Transverse colon (tissue), 4 donors: ENCODE results near the gene ANXA1. TPM values are rescaled to one million over a fixed set of nuclear protein-coding genes. Genes with fewer than 3 reads are reported as not detected.

Experiments
- DNase-seq: peaks from one replicate; pipeline ENCODE4 v3.0.0-alpha.2; 2019
- H3K27ac ChIP-seq, 4 donors: fragments of 200-600 bp; sonication (generic); 2 replicates each; pipeline ENCODE4 v1.5.1; 2016 to 2018; ENCODE audit warnings: inconsistent platforms in 4 of 4
- H3K27me3 ChIP-seq: fragments of 200-600 bp; sonication (generic); 2 replicates; pipeline ENCODE4 v1.5.1; 2017; ENCODE audit warnings: inconsistent platforms
- H3K36me3 ChIP-seq, 4 donors: fragments of 200-600 bp; sonication (generic); 2 replicates each; pipeline ENCODE4 v1.5.1; 2017 to 2019; ENCODE audit warnings: inconsistent platforms in 4 of 4
- H3K4me1 ChIP-seq, 4 donors: fragments of 200-600 bp; sonication (generic); 2 replicates each; pipeline ENCODE4 v1.5.1; 2017 to 2020; ENCODE audit warnings: inconsistent platforms in 4 of 4
- H3K4me3 ChIP-seq, 4 donors: fragments of 200-600 bp; sonication (generic); 1 replicate in 1 of 4; 2 replicates in 3 of 4; pipeline versions ENCODE4 v1.5.1 to v1.6.1; 2017 to 2019; ENCODE audit warnings: inconsistent platforms in 4 of 4
- H3K9me3 ChIP-seq, 2 donors: fragments of 200-600 bp; sonication (generic); 2 replicates each; pipeline ENCODE4 v1.5.1; 2017 to 2019; ENCODE audit warnings: inconsistent platforms in 2 of 2
- CTCF ChIP-seq, 5 experiments: fragments of 200-600 bp in 3 of 5; fragments of 450-650 bp in 2 of 5; sonication (generic) in 3 of 5; IDR thresholded peaks; 1 replicate in 2 of 5; 2 replicates in 3 of 5; pipeline ENCODE4 v1.5.1; 2016 to 2017; ENCODE audit warnings: antibody characterized with exemption in 5 of 5, inconsistent platforms in 3 of 5, mild to moderate bottlenecking in 2 of 5, moderate library complexity in 1 of 5
- EP300 ChIP-seq: sonication (generic); formaldehyde crosslinking; IDR thresholded peaks from one replicate; pipeline ENCODE4 v1.6.1; 2017; ENCODE audit warnings: antibody characterized with exemption, low read depth
- POLR2A ChIP-seq: fragments of 450-650 bp; IDR thresholded peaks from one replicate; pipeline ENCODE4 v1.6.1; 2016; ENCODE audit warnings: antibody characterized with exemption, mild to moderate bottlenecking, moderate library complexity
- POLR2AphosphoS5 ChIP-seq, 3 donors: sonication (generic); formaldehyde crosslinking; IDR thresholded peaks; one replicate each; pipeline ENCODE4 v1.6.1; 2016; ENCODE audit warnings: antibody characterized with exemption in 3 of 3
- WGBS, 2 donors: methylation state at CpG; one replicate each; pipeline ENCODE4 v1.1.5; 2018; ENCODE audit warnings: low coverage in 1 of 2; 5-methylcytosine and 5-hydroxymethylcytosine counted together
- in situ Hi-C, 4 donors: fragments of 200-750 bp; cut with MboI; loops; one replicate each; pipeline versions ENCODE4 v1.15.0 to v1.15.1; 2017; ENCODE audit warnings: low sequenced_read_pairs in 3 of 4, low pct_ligation_motif_present in 1 of 4, low pct_unique_long_range_greater_than_20kb in 1 of 4
- intact Hi-C: fragments of 100-400 bp; cut with DNase I; formaldehyde crosslinking; loops from one replicate; pipeline ENCODE4 v1.15.1; 2023; ENCODE audit warnings: low total_unique reads
- total RNA-seq, 4 donors: library from RNA; depleted of rRNA; stranded (reverse); fragments of >200 nt; gene quantifications; one replicate each; pipeline ENCODE4 v1.1.0, GENCODE V29; 2016

ANXA1 gene
- total RNA-seq, 4 donors from 2014 or later = 33.3 to 160 (median 66.9) TPM

DNA sequence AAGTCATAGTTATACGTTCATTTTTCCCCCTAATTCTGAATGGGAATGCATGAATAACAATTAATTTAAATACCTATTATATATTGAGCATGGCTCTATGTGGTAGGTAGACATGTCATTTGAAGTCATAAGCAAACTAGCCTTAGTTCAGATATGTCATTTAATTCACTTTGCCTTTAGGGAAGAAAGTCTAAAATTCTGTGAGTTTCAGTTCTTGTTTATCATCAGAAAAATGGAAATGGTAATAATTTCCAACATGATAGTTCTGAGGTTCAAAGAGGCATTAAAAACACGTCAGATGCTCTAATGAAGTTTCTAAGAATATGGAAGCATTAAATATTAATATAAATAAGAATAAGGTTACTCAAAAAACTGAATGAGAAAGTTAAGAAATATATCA, 13.1 kb upstream of the ANXA1 start:
- in situ Hi-C loops = no loop called here
- H3K4me1 ChIP-seq = peaks cover 0 to 6% (median 0%) of the 10 kb centered on the region in 4 donors
- H3K9me3 ChIP-seq = no peaks in the 10 kb centered on the region
- no peak overlapping the region for H3K4me3 ChIP-seq
- H3K27me3 ChIP-seq = no peaks in the 10 kb centered on the region
- WGBS, 2 donors = 75 to 79% methylated on average over 2 of the region's 2 CpGs
- no peak for DNase-seq
- no peak overlapping the region for H3K27ac ChIP-seq
- TF ChIP-seq EP300 (no peak), CTCF (IDR thresholded peaks at IDR 0.05) (no peak), POLR2A (no peak), POLR2AphosphoS5 (IDR thresholded peaks at IDR 0.05) (no peak)
- intact Hi-C loops = no loop called here
- H3K36me3 ChIP-seq = no peaks in the 10 kb centered on the region

GRCh38 chr9:73141282-73141681, 10.4 kb upstream of the ANXA1 start:
- H3K9me3 ChIP-seq = no peaks in the 10 kb centered on the region
- H3K27me3 ChIP-seq = no peaks in the 10 kb centered on the region
- no peaks in the 10 kb centered on the region for H3K36me3 ChIP-seq
- intact Hi-C loops (no loop called here), in situ Hi-C loops (no loop called here)
- WGBS, 2 donors = 87 to 100% methylated on average over 1 of the region's 1 CpG
- H3K27ac ChIP-seq = no peak overlapping the region
- no peak for DNase-seq
- TF ChIP-seq POLR2A (no peak), POLR2AphosphoS5 (IDR thresholded peaks at IDR 0.05) (no peak), EP300 (no peak), CTCF (IDR thresholded peaks at IDR 0.05) (no peak)
- peaks cover 0 to 13% (median 0%) of the 10 kb centered on the region in 4 donors for H3K4me1 ChIP-seq
- H3K4me3 ChIP-seq = no peak overlapping the region

DNA sequence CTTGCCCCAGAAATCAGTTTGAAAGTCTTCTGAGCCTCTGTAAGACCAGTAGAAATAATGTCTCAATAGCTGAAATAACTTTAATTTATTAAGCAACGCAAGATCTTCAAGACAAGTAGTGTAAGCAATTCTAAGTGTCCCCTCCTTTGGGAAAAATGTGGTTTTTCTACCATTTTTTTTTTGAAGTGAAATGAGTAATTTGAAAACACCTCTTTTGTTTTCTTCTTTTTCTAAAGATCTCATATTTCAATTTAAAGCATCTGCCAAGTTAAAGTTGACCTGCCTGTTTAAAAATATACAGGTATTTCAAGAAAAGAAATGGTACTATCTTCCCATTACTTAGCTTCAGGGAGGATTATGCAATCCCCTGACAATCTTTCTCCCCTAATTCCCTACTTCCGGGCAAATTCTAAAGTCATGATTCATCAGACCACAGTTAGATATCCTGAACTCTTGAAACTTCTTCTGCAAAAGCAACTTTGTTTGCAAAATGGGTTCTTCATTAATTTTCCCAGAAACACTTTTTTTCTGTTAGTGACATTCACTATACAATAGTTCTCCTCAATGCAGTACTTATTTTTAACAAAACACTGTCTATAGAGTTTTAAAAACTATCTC, 7.8 kb upstream of the ANXA1 start:
- intact Hi-C loops = no loop called here
- Histone ChIP-seq H3K27ac (peak overlapping the region; percentile 23 to 46 (median 26)), H3K4me3 (no peak overlapping the region), H3K4me1 (peaks cover 0 to 23% (median 9%) of the 10 kb centered on the region in 4 donors), H3K36me3 (no peaks in the 10 kb centered on the region), H3K27me3 (no peaks in the 10 kb centered on the region), H3K9me3 (no peaks in the 10 kb centered on the region)
- DNase-seq = no peak
- no peak for TF ChIP-seq POLR2A
- TF ChIP-seq CTCF (IDR thresholded peaks at IDR 0.05) = no peak
- TF ChIP-seq POLR2AphosphoS5 (IDR thresholded peaks at IDR 0.05) = no peak
- no peak for TF ChIP-seq EP300
- in situ Hi-C loops = no loop called here
- WGBS, 2 donors = 44 to 50% methylated on average over 2 of the region's 2 CpGs

DNA sequence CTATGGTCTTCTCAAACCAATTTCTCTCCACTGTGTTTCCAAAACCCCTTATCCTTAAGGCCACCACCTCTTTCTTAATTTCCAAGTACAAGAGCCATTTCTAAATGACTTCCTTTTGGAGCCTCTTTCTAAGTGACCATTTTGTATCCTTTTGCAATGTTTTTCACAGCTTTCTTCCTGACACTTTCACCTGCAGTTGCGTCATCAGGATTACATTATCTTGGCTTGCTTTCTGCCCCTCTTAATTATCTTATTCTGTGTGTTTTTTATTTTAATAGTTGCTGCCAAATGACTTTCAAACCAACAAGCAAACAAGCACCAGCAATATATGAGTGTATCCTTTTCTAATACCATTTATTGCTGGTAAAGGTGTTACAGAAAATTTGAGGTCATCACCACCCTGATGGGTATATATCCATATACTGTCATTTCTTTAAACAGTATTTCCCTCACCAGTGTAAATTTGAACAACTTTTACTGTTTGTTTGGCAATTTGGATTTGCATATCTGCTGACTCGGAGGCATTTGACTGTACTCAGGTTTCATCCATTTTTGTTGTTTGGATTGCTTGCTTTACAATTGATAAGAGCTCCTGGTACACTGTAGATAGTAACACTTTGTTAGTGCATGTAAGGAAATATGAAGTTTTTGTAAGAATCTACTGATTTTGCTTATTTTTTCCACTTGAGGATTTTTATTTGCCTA, 5.4 kb upstream of the ANXA1 start:
- H3K27me3 ChIP-seq = no peaks in the 10 kb centered on the region
- no peaks in the 10 kb centered on the region for H3K36me3 ChIP-seq
- no peak for DNase-seq
- H3K4me1 ChIP-seq = peaks cover 0 to 48% (median 23%) of the 10 kb centered on the region in 4 donors
- H3K9me3 ChIP-seq = no peaks in the 10 kb centered on the region
- in situ Hi-C loops (no loop called here), intact Hi-C loops (no loop called here)
- TF ChIP-seq EP300 (no peak), CTCF (IDR thresholded peaks at IDR 0.05) (no peak), POLR2AphosphoS5 (IDR thresholded peaks at IDR 0.05) (no peak), POLR2A (no peak)
- H3K4me3 ChIP-seq = no peak overlapping the region
- no peak overlapping the region for H3K27ac ChIP-seq
- 79 to 82% methylated on average over 2 of the region's 2 CpGs for WGBS, 2 donors
